Activated CD4-positive, alpha-beta T cell treated with anti-CD3 and anti-CD28 coated beads, Interleukin-2, amount 50 U/mL, for 16 hours (primary cell): Measurements from ENCODE around the gene GAGE1.
"Not testable (repeated sequence)": the region's sequence is repeated elsewhere in the genome, so short reads cannot be mapped to it uniquely, and the experiment has no call there.

Experiments
- DNase-seq: peaks from one replicate; pipeline ENCODE4 v3.0.0-alpha.2; 2020

The GAGE1 gene

GRCh38 chrX:49598720-49599119 lies at the start of gene GAGE1:
GAGE1 (plus strand) TSS chrX:49599020; CDS start chrX:49600175, 1,155 bp downstream.
- not testable (repeated sequence) for DNase-seq

- DNase-seq: not testable (repeated sequence)
Observed at GRCh38 chrX:49550989-49551388, 47.8 kb upstream of the GAGE1 start, which contains the start of gene GAGE12E. GAGE12E (plus strand) TSS chrX:49551289; CDS start chrX:49552444, 1,155 bp downstream.

GRCh38 chrX:49560542-49560941 lies 38.3 kb upstream of the GAGE1 start, which contains the start of gene GAGE12F:
GAGE12F (plus strand) TSS chrX:49560842; CDS start chrX:49561997, 1,155 bp downstream.
- not testable (repeated sequence) for DNase-seq

GRCh38 chrX:49568728-49569127 lies 30.1 kb upstream of the GAGE1 start:
- DNase-seq: not testable (repeated sequence)

GRCh38 chrX:49569152-49569551 lies 29.7 kb upstream of the GAGE1 start:
- DNase-seq: not testable (repeated sequence)

GRCh38 chrX:49570100-49570499 lies 28.7 kb upstream of the GAGE1 start, which contains the start of gene GAGE12G:
GAGE12G (plus strand) TSS chrX:49570400; CDS start chrX:49571555, 1,155 bp downstream.
- DNase-seq: not testable (repeated sequence)

GRCh38 chrX:49579649-49580048 lies 19.2 kb upstream of the GAGE1 start, which contains the start of gene GAGE12H:
GAGE12H (plus strand) TSS chrX:49579949; CDS start chrX:49581104, 1,155 bp downstream.
- DNase-seq: not testable (repeated sequence)

GRCh38 chrX:49589196-49589595 lies 9.6 kb upstream of the GAGE1 start, which contains the start of gene GAGE2A:
GAGE2A (plus strand) TSS chrX:49589496; CDS start chrX:49590651, 1,155 bp downstream.
- not testable (repeated sequence) for DNase-seq

GRCh38 chrX:49589769-49590478 lies 8.9 kb upstream of the GAGE1 start:
- DNase-seq: peak; percentile 12

GRCh38 chrX:49590488-49590887 lies 8.3 kb upstream of the GAGE1 start:
- DNase-seq: not testable (repeated sequence)

- DNase-seq: no peak
Observed at GRCh38 chrX:49610718-49611310, 12.0 kb downstream of the GAGE1 start.

- no peak for DNase-seq
Observed at GRCh38 chrX:49618574-49618973, 19.8 kb downstream of the GAGE1 start.

GRCh38 chrX:49627086-49627777 lies 28.4 kb downstream of the GAGE1 start:
- peak; percentile 26 for DNase-seq

- no peak for DNase-seq
Observed at GRCh38 chrX:49644991-49645637, 46.3 kb downstream of the GAGE1 start.

GRCh38 chrX:49656533-49656932 lies 57.7 kb downstream of the GAGE1 start:
- no peak for DNase-seq
